Bronchial epithelial cell (primary cell): ENCODE data around the gene TPCN1. TPM values are rescaled to one million over a fixed set of nuclear protein-coding genes. Genes with fewer than 3 reads are reported as not detected.
A peak's percentile ranks its signal among the peaks of the same experiment; 100 is the strongest.

Source experiments
- DNase-seq: peaks from one replicate; pipeline ENCODE4 v3.0.0-alpha.2; 2010; ENCODE audit warnings: low read depth
- FAIRE-seq: peaks from 2 replicates; lab custom pipeline; 2011; peaks lifted over from hg19 to GRCh38; lab: Jason Lieb, UNC
- H3K27me3 ChIP-seq: 2 replicates; pipeline ENCODE4 v1.5.1; 2011; ENCODE audit warnings: low read length; ENCODE audit not compliant: control insufficient read depth, insufficient read depth
- H3K36me3 ChIP-seq: 2 replicates; pipeline ENCODE4 v1.5.1; 2011; ENCODE audit warnings: low read length; ENCODE audit not compliant: control insufficient read depth, insufficient read depth
- H3K4me3 ChIP-seq: 2 replicates; pipeline ENCODE4 v1.5.1; 2011; ENCODE audit warnings: mild to moderate bottlenecking, low read depth, low read length, control low read depth
- total RNA-seq: library from RNA; depleted of rRNA; stranded (reverse); fragments of >200 nt; gene quantifications from 2 replicates; pipeline ENCODE4 v1.2.1, GENCODE V29; 2014
- TF ChIP-seq, protein P1 (sequence below): IDR thresholded peaks from 2 replicates; pipeline ENCODE4 v1.5.1; 2011; ENCODE audit warnings: mild to moderate bottlenecking, moderate library complexity, low read length, control low read depth, inconsistent platforms; ENCODE audit not compliant: insufficient read depth, severe bottlenecking

TPCN1 gene
- total RNA-seq, 1 donor from 2014 or later: 9.0 TPM

GRCh38 chr12:113184900-113185179 is 36.4 kb upstream of the TPCN1 start:
- peak overlapping the region; percentile 94 for H3K4me3 ChIP-seq
- no peak for FAIRE-seq
- peak; percentile 82 for DNase-seq
- H3K36me3 ChIP-seq: peaks cover 13% of the 10 kb centered on the region
- no peaks in the 10 kb centered on the region for H3K27me3 ChIP-seq
- TF ChIP-seq, protein P1, sequence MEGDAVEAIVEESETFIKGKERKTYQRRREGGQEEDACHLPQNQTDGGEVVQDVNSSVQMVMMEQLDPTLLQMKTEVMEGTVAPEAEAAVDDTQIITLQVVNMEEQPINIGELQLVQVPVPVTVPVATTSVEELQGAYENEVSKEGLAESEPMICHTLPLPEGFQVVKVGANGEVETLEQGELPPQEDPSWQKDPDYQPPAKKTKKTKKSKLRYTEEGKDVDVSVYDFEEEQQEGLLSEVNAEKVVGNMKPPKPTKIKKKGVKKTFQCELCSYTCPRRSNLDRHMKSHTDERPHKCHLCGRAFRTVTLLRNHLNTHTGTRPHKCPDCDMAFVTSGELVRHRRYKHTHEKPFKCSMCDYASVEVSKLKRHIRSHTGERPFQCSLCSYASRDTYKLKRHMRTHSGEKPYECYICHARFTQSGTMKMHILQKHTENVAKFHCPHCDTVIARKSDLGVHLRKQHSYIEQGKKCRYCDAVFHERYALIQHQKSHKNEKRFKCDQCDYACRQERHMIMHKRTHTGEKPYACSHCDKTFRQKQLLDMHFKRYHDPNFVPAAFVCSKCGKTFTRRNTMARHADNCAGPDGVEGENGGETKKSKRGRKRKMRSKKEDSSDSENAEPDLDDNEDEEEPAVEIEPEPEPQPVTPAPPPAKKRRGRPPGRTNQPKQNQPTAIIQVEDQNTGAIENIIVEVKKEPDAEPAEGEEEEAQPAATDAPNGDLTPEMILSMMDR: no peak

DNA sequence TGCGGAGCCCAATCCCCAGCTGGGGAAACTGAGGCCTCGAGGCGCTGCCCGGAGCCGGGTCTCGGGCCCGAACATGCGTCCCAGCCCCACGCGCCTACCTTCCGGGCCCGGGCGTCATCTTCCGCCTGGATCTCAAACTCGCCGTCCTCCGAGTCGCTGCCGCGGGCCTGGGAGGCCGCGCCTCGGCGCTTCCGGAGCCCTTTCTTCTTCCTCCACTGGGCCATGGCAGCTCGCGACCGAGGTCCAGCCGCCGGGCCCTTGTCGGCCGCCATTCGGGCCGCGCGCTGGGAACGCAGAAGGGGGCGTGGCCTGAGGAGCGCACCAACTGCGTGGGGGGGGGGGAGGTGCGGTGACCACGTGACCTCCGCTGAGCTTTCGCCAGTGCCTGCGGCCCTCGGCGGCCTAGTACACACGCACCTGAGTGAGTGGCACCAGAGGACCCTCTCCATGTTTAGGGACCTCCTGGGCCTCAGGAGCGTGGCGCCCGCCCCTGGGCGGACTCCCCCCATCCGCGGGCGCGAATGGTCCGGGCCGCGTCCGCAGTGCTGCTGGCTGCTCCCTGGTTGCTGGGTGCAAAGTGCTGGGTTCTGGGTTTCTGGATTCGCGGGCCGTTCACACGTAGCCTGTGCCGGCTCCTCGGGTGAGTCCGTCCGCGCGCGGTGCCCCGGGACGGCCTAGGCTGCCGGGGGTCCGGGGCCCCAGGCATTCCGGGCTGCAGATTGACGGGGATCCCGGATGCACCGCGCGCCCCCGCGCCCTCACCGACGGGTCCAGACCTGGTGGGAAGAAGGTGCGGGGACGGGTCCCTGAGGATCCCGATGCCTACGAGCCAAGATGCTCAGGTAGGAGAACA is 35.9 kb upstream of the TPCN1 start, which contains the start of the genes DDX54 and RITA1:
Gene DDX54 (minus strand): TSS at position 299 of the 853 bp plus-strand sequence. CDS start 27 bp downstream, at position 272.
Gene RITA1 (plus strand): TSS at position 542 of the 853 bp plus-strand sequence. CDS start 1,026 bp downstream, outside the sequence.
- Histone ChIP-seq H3K27me3 (no peaks in the 10 kb centered on the region), H3K36me3 (peaks cover 8% of the 10 kb centered on the region), H3K4me3 (peak within 1 kb of the TSS; percentile 94)
- TF ChIP-seq, protein P1: no peak
- DNase-seq: peak; percentile 44
- no peak for FAIRE-seq

DNA sequence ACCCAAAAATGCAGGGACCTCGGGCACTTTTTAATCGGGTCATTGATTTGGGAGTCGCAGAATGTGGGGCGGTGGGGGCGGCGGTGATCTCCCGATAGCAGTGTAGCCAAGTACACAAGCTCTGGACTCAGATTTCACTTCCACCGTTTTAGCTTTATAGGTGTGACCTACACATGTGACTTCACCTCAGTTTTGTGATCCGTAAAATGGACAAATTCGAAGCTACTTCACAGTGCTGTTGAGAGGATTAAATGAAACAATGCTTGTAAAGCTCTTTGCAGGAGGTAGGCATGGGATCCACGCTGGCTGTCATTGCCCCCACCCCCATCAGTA is 35.3 kb upstream of the TPCN1 start:
- H3K4me3 ChIP-seq: peak overlapping the region; percentile 94
- TF ChIP-seq, protein P1: no peak
- peaks cover 4% of the 10 kb centered on the region for H3K36me3 ChIP-seq
- FAIRE-seq: no peak
- DNase-seq: no peak
- no peaks in the 10 kb centered on the region for H3K27me3 ChIP-seq

- Histone ChIP-seq H3K4me3 (no peak overlapping the region), H3K36me3 (peaks cover 9% of the 10 kb centered on the region), H3K27me3 (no peaks in the 10 kb centered on the region)
- no peak for FAIRE-seq
- no peak for DNase-seq
- TF ChIP-seq, protein P1: no peak
Observed at GRCh38 chr12:113186666-113187325, 34.5 kb upstream of the TPCN1 start.

DNA sequence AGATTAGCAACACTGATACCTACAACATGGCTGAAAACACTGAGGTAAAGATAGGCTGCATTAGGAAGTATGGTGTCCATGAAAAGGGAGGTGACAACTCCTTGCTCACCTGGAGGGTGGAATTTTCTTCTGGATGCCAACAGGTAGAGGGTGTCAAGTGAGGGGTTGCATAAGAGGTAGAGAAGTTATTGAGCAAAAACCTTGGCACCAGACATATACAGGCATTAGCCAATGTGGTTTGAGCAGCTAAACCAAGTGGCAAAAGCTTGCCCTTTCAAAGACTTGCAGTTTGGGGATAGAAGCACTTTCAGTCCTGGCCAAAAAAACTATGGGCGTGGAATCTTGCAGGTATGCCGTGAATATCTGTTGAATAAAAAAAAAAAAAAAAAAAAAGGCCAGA is 31.9 kb upstream of the TPCN1 start:
- TF ChIP-seq, protein P1: no peak
- no peaks in the 10 kb centered on the region for H3K27me3 ChIP-seq
- DNase-seq: peak; percentile 50
- H3K4me3 ChIP-seq: no peak overlapping the region
- no peak for FAIRE-seq
- H3K36me3 ChIP-seq: peaks cover 6% of the 10 kb centered on the region
